Suprapubic skin (tissue), 4 donors: Measurements from ENCODE around the gene CIB4.

Source experiments
- EP300 ChIP-seq: sonication (generic); formaldehyde crosslinking; IDR thresholded peaks from one replicate; pipeline ENCODE4 v1.6.1; 2017; ENCODE audit warnings: antibody characterized with exemption
- POLR2A ChIP-seq, 2 donors: fragments of 450-650 bp; IDR thresholded peaks; one replicate each; pipeline ENCODE4 v1.6.1; 2017; ENCODE audit warnings: antibody characterized with exemption in 2 of 2, mild to moderate bottlenecking in 2 of 2, moderate library complexity in 2 of 2
- POLR2AphosphoS5 ChIP-seq, 3 donors: sonication (generic); formaldehyde crosslinking; IDR thresholded peaks; one replicate each; pipeline ENCODE4 v1.6.1; 2017; ENCODE audit warnings: antibody characterized with exemption in 3 of 3
- TF ChIP-seq, protein P1 (sequence below), 2 donors: fragments of 200-600 bp in 1 of 2; fragments of 450-650 bp in 1 of 2; sonication (generic) in 1 of 2; IDR thresholded peaks; one replicate each; pipeline ENCODE4 v1.5.1; 2016 to 2019; ENCODE audit warnings: antibody characterized with exemption in 2 of 2, mild to moderate bottlenecking in 1 of 2, moderate library complexity in 1 of 2

GRCh38 chr2:26678035-26678434 is 36.9 kb upstream of the CIB4 start:
- TF ChIP-seq, protein P1, sequence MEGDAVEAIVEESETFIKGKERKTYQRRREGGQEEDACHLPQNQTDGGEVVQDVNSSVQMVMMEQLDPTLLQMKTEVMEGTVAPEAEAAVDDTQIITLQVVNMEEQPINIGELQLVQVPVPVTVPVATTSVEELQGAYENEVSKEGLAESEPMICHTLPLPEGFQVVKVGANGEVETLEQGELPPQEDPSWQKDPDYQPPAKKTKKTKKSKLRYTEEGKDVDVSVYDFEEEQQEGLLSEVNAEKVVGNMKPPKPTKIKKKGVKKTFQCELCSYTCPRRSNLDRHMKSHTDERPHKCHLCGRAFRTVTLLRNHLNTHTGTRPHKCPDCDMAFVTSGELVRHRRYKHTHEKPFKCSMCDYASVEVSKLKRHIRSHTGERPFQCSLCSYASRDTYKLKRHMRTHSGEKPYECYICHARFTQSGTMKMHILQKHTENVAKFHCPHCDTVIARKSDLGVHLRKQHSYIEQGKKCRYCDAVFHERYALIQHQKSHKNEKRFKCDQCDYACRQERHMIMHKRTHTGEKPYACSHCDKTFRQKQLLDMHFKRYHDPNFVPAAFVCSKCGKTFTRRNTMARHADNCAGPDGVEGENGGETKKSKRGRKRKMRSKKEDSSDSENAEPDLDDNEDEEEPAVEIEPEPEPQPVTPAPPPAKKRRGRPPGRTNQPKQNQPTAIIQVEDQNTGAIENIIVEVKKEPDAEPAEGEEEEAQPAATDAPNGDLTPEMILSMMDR (IDR thresholded peaks at IDR 0.05): no peak
- TF ChIP-seq POLR2A (IDR thresholded peaks at IDR 0.05) (no peak), POLR2AphosphoS5 (IDR thresholded peaks at IDR 0.05) (no peak), EP300 (no peak)
